Breast epithelium (tissue), 3 donors: ENCODE results near the gene FBXW9.

Source experiments
- CTCF ChIP-seq, 3 donors: fragments of 450-650 bp; IDR thresholded peaks; one replicate each; pipeline ENCODE4 v1.5.1; 2016 to 2017; ENCODE audit warnings: antibody characterized with exemption in 3 of 3, mild to moderate bottlenecking in 3 of 3, moderate library complexity in 3 of 3
- POLR2A ChIP-seq: fragments of 450-650 bp; IDR thresholded peaks from one replicate; pipeline ENCODE4 v1.6.1; 2016; ENCODE audit warnings: antibody characterized with exemption, mild to moderate bottlenecking, moderate library complexity
- POLR2AphosphoS5 ChIP-seq, 3 donors: sonication (generic); formaldehyde crosslinking; IDR thresholded peaks; one replicate each; pipeline ENCODE4 v1.6.1; 2017; ENCODE audit warnings: antibody characterized with exemption in 3 of 3

- TF ChIP-seq POLR2A = no peak
- no peak for TF ChIP-seq CTCF (IDR thresholded peaks at IDR 0.05)
- no peak for TF ChIP-seq POLR2AphosphoS5 (IDR thresholded peaks at IDR 0.05)
Observed at GRCh38 chr19:12730064-12730463, 33.6 kb upstream of the FBXW9 start.
